A549 treated with AZD2906 at 1 μM for 4 hours (cell line): ENCODE data around the gene CAVIN2. TPM values are rescaled to one million over a fixed set of nuclear protein-coding genes. Genes with fewer than 3 reads are reported as not detected.

Experiments used
- total RNA-seq: library from RNA; stranded (reverse); fragments of 200-300 nt; extraction: Qiagen RNA extraction; gene quantifications from 5 replicates; pipeline ENCODE4 v1.2.3, GENCODE V29; 2022

CAVIN2 gene
- total RNA-seq, result 45.9 to 78.6 TPM (median 67.9 TPM) in 5 replicates

GRCh38 chr2:191846515-191847476, at the start of gene CAVIN2:
TSS of gene CAVIN2 (minus strand) at chr2:191847088. CDS start at chr2:191846925, 163 bp downstream.

Other genes starting within 250 kb of the CAVIN2 start
- gene NABP1, start 169.0 kb downstream of the CAVIN2 start, total RNA-seq, result 10.5 to 12.2 TPM (median 11.2 TPM) in 5 replicates